Trophoblast cell (in vitro differentiated cells and primary cell): Measurements from ENCODE around the gene UQCRC2. TPM values are rescaled to one million over a fixed set of nuclear protein-coding genes. Genes with fewer than 3 reads are reported as not detected.
"Not testable (repeated sequence)": the region's sequence is repeated elsewhere in the genome, so short reads cannot be mapped to it uniquely, and the experiment has no call there.

ENCODE experiments used
- DNase-seq, 2 donors: peaks; one replicate each; pipeline ENCODE4 v3.0.0-alpha.2; 2016
- H2AFZ ChIP-seq: 2 replicates; pipeline ENCODE4 v1.6.1; 2013; ENCODE audit warnings: low read length, moderate library complexity, mild to moderate bottlenecking; ENCODE audit not compliant: insufficient read depth, poor library complexity
- H2AK5ac ChIP-seq: 2 replicates; pipeline ENCODE4 v1.6.1; 2013; ENCODE audit warnings: mild to moderate bottlenecking, low read length
- H2BK120ac ChIP-seq: 2 replicates; pipeline ENCODE4 v1.6.1; 2013; ENCODE audit warnings: low read length, mild to moderate bottlenecking, moderate library complexity; ENCODE audit not compliant: insufficient read depth, poor library complexity
- H2BK12ac ChIP-seq: 2 replicates; pipeline ENCODE4 v1.6.1; 2013; ENCODE audit warnings: mild to moderate bottlenecking, low read length, moderate library complexity
- H2BK5ac ChIP-seq: 2 replicates; pipeline ENCODE4 v1.6.1; 2013; ENCODE audit warnings: low read length, low read depth, moderate library complexity, mild to moderate bottlenecking; ENCODE audit not compliant: poor library complexity
- H3K14ac ChIP-seq: 2 replicates; pipeline ENCODE4 v1.6.1; 2013; ENCODE audit warnings: mild to moderate bottlenecking, low read length
- H3K18ac ChIP-seq: 2 replicates; pipeline ENCODE4 v1.6.1; 2013; ENCODE audit warnings: mild to moderate bottlenecking, low read length
- H3K23ac ChIP-seq: 2 replicates; pipeline ENCODE4 v1.6.1; 2013; ENCODE audit warnings: low read length
- H3K27ac ChIP-seq: 2 replicates; pipeline ENCODE4 v1.5.1; 2013; ENCODE audit warnings: low read depth, mild to moderate bottlenecking, inconsistent platforms, low read length, moderate library complexity
- H3K27me3 ChIP-seq: 2 replicates; pipeline ENCODE4 v1.6.1; 2013; ENCODE audit warnings: inconsistent platforms, mild to moderate bottlenecking, low read length, moderate library complexity; ENCODE audit not compliant: insufficient read depth
- H3K36me3 ChIP-seq, 2 experiments: 1 replicate in 1 of 2; 2 replicates in 1 of 2; pipeline ENCODE4 v1.6.1; 2013; ENCODE audit warnings: low read length in 2 of 2, mild to moderate bottlenecking in 2 of 2, moderate library complexity in 1 of 2; ENCODE audit not compliant: insufficient read depth in 2 of 2, control insufficient read depth in 1 of 2
- H3K4ac ChIP-seq: 2 replicates; pipeline ENCODE4 v1.6.1; 2013; ENCODE audit warnings: low read depth, mild to moderate bottlenecking, low read length, moderate library complexity
- H3K4me1 ChIP-seq, 2 experiments: 1 replicate in 1 of 2; 2 replicates in 1 of 2; pipeline ENCODE4 v1.6.1; 2013; ENCODE audit warnings: low read length in 2 of 2, mild to moderate bottlenecking in 2 of 2, moderate library complexity in 1 of 2; ENCODE audit not compliant: insufficient read depth in 2 of 2, control insufficient read depth in 1 of 2
- H3K4me2 ChIP-seq: 2 replicates; pipeline ENCODE4 v1.6.1; 2013; ENCODE audit warnings: inconsistent platforms, mild to moderate bottlenecking, low read length, moderate library complexity
- H3K4me3 ChIP-seq: 2 replicates; pipeline ENCODE4 v1.5.1; 2013; ENCODE audit warnings: mild to moderate bottlenecking, low read depth, low read length, inconsistent platforms
- H3K79me1 ChIP-seq: one replicate; pipeline ENCODE4 v1.6.1; 2013; ENCODE audit warnings: low read length
- H3K79me2 ChIP-seq: 2 replicates; pipeline ENCODE4 v1.6.1; 2013; ENCODE audit warnings: low read length, mild to moderate bottlenecking; ENCODE audit not compliant: control insufficient read depth, insufficient read depth, poor library complexity
- H3K9ac ChIP-seq: 2 replicates; pipeline ENCODE4 v1.6.1; 2013; ENCODE audit warnings: mild to moderate bottlenecking, low read length
- H3K9me3 ChIP-seq: 2 replicates; pipeline ENCODE4 v1.6.1; 2013; ENCODE audit warnings: low read depth, mild to moderate bottlenecking, control low read depth, inconsistent platforms, low read length; ENCODE audit not compliant: insufficient read depth
- H4K12ac ChIP-seq: 2 replicates; pipeline ENCODE4 v1.6.1; 2013; ENCODE audit warnings: low read depth, mild to moderate bottlenecking, low read length, moderate library complexity
- H4K8ac ChIP-seq: 2 replicates; pipeline ENCODE4 v1.6.1; 2013; ENCODE audit warnings: low read depth, mild to moderate bottlenecking, low read length, moderate library complexity
- H4K91ac ChIP-seq: one replicate; pipeline ENCODE4 v1.6.1; 2013; ENCODE audit warnings: low read depth, mild to moderate bottlenecking, low read length, moderate library complexity
- WGBS: extraction: QIAGEN DNeasy Blood & Tissue Kit; methylation state at CpG from one replicate; pipeline ENCODE4 v1.1.7; 2013; ENCODE audit warnings: missing lambda C conversion rate; ENCODE audit not compliant: insufficient read length, insufficient coverage; ENCODE audit errors: extremely low coverage; 5-methylcytosine and 5-hydroxymethylcytosine counted together
- polyA plus RNA-seq: library from polyadenylated mRNA; stranded (reverse); fragments of 200-250 nt; gene quantifications from 2 replicates; pipeline ENCODE4 v1.2.3, GENCODE V29; 2013

Gene UQCRC2
- polyA plus RNA-seq, result 91.4 and 99.7 TPM in 2 replicates

DNA sequence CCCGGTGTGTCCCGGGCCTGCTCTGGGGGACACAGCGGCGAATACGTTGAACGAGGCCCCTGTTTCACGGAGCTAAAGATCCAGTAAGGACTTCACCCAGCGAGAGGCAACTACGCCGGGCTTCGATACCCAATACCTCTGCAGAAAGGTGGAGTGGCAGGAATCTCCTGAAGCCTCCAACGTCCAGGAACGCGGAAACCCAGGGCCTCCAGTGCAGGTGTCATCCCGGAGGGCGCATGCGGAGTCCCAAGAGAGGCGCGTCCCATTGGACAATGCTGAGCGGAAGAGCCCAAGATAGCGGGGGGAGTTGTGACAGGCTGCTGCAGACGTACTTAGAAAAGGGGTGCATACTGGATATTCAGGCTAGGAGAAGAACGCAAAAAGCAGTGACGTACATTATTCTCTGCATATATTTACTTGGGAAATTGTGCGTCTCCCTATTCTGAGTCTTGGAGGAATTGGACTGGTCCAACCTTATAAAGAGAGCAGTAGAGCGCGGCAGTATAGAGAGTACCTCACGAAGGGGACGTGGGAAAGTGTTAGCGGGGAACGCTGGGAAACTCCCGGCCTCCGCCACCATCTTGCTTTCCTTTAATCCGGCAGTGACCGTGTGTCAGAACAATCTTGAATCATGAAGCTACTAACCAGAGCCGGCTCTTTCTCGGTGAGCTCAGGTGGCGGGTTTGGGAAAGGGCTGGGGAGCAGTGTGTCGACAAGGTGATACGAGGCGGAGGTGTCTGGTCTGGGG, at the start of gene UQCRC2:
Gene UQCRC2, plus strand, starts transcription at position 569 of the 748 bp plus-strand sequence. Its CDS starts 63 bp downstream, at position 632.
- H3K18ac ChIP-seq, result peak within 1 kb of the TSS; percentile 70
- H4K91ac ChIP-seq, result peak within 1 kb of the TSS; percentile 70
- H3K9me3 ChIP-seq, result no peaks in the 10 kb centered on the region
- H3K27ac ChIP-seq, result peak within 1 kb of the TSS; percentile 56
- peak within 1 kb of the TSS; percentile 89 for H2AFZ ChIP-seq
- peak within 1 kb of the TSS; percentile 51 for H2BK120ac ChIP-seq
- peak within 1 kb of the TSS; percentile 94 for H3K9ac ChIP-seq
- no peak within 1 kb of the TSS for H3K23ac ChIP-seq
- peak within 1 kb of the TSS; percentile 55 for H2AK5ac ChIP-seq
- H3K36me3 ChIP-seq, result peaks cover 7 to 14% of the 10 kb centered on the region in 2 experiments
- no peak within 1 kb of the TSS for H2BK12ac ChIP-seq
- H3K79me2 ChIP-seq, result peaks cover 10% of the 10 kb centered on the region
- H3K4me1 ChIP-seq, result peaks cover 2 to 7% of the 10 kb centered on the region in 2 experiments
- H3K27me3 ChIP-seq, result no peaks in the 10 kb centered on the region
- H3K4me2 ChIP-seq, result peak within 1 kb of the TSS; percentile 68
- H3K4ac ChIP-seq, result peak within 1 kb of the TSS; percentile 97
- peak within 1 kb of the TSS; percentile 78 for H3K14ac ChIP-seq
- H4K8ac ChIP-seq, result peak within 1 kb of the TSS; percentile 94
- DNase-seq, result peak; percentile 91 to 96
- H3K4me3 ChIP-seq, result peak within 1 kb of the TSS; percentile 95
- peak within 1 kb of the TSS; percentile 56 for H2BK5ac ChIP-seq
- H3K79me1 ChIP-seq, result peaks cover 8% of the 10 kb centered on the region
- peak within 1 kb of the TSS; percentile 78 for H4K12ac ChIP-seq
- WGBS, result no CpG with 5 or more reads among the region's 41 CpGs

DNA sequence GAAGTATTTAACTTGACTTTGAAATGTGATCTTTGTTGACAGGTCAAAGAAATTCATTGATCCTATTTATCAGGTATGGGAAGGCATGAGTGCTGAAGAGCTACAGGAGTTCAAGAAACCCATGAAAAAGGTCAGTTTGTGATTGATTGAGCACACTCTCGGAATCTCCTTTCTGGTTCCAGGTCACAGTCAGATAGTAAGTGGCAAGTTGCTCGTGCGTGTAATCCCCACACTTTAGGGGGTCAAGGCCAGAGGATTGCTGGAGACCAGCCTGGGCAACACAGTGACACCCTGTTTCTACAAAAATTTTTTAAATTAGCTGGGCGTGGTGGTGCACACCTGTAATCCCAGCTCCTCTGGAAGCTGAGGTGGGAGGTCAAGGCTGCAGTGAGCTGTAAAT, 20.5 kb upstream of the UQCRC2 start:
- H3K23ac ChIP-seq, H2BK5ac ChIP-seq, H3K79me1 ChIP-seq, H2BK12ac ChIP-seq, H2AK5ac ChIP-seq, DNase-seq, H3K4ac ChIP-seq, H3K36me3 ChIP-seq, H3K79me2 ChIP-seq, H4K12ac ChIP-seq, H3K9me3 ChIP-seq, H2BK120ac ChIP-seq, H3K27ac ChIP-seq, H3K27me3 ChIP-seq, H3K4me1 ChIP-seq, H3K9ac ChIP-seq, H3K18ac ChIP-seq, H4K91ac ChIP-seq, H2AFZ ChIP-seq, H3K14ac ChIP-seq, H3K4me2 ChIP-seq, H4K8ac ChIP-seq, H3K4me3 ChIP-seq: not testable (repeated sequence)
- WGBS, result no CpG with 5 or more reads among the region's 4 CpGs

DNA sequence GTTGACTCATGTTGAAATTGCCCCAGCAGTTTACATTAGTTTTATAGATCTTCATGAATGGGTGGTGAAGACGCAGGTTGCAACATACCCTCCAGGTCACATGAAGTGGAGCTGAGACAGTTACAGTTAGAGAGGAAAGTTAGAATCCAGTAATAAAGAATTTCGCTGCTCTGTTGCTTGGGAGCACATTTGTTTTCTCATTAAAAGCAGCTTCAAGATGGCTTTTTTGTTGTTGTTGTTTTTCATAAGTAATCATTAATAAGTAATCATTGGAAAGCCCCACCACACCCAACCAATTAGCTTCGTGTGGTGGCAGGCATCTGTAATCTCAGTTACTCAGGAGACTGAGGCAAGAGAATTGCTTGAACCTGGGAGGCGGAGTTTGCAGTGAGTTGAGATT, 19.8 kb upstream of the UQCRC2 start:
- not testable (repeated sequence) for H3K36me3 ChIP-seq, H3K4me2 ChIP-seq, H2BK12ac ChIP-seq, H3K79me1 ChIP-seq, H4K12ac ChIP-seq, H3K9ac ChIP-seq, H2BK120ac ChIP-seq, H3K9me3 ChIP-seq, DNase-seq, H3K4me1 ChIP-seq, H2AK5ac ChIP-seq, H3K27me3 ChIP-seq, H4K8ac ChIP-seq, H3K27ac ChIP-seq, H3K18ac ChIP-seq, H2BK5ac ChIP-seq, H3K4me3 ChIP-seq, H3K14ac ChIP-seq, H4K91ac ChIP-seq, H3K23ac ChIP-seq, H3K79me2 ChIP-seq, H3K4ac ChIP-seq, H2AFZ ChIP-seq
- no CpG with 5 or more reads among the region's 4 CpGs for WGBS

DNA sequence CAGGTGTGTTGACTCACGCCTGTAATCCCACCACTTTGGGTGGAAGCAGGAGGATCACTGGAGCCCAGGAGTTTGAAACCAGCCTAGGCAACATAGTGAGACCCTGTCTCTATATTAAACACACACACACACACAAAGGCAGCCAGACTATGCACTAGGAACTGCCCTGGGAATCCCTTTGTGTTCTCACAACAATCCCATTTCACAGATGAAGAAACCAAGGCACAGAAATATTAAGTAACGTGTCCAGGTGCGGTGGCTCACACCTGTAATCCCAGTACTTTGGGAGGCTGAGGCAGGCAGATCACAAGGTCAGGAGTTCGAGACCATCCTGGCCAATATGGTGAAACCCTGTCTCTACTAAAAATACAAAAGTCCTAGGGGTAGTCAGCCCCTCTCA, 19.4 kb upstream of the UQCRC2 start:
- H3K79me1 ChIP-seq, H4K8ac ChIP-seq, H3K4ac ChIP-seq, H4K91ac ChIP-seq, H2BK120ac ChIP-seq, DNase-seq, H4K12ac ChIP-seq, H3K23ac ChIP-seq, H3K4me3 ChIP-seq, H3K4me2 ChIP-seq, H2AK5ac ChIP-seq, H3K36me3 ChIP-seq, H3K9me3 ChIP-seq, H3K4me1 ChIP-seq, H2BK5ac ChIP-seq, H3K27ac ChIP-seq, H2BK12ac ChIP-seq, H3K14ac ChIP-seq, H3K27me3 ChIP-seq, H3K79me2 ChIP-seq, H2AFZ ChIP-seq, H3K9ac ChIP-seq, H3K18ac ChIP-seq: not testable (repeated sequence)
- no CpG with 5 or more reads among the region's 4 CpGs for WGBS
